KOPT-K1 (cell line): ENCODE results near the gene VWDE.
"Not testable (repeated sequence)": the region's sequence is repeated elsewhere in the genome, so short reads cannot be mapped to it uniquely, and the experiment has no call there.

ENCODE experiments used
- H3K27ac ChIP-seq: fragments of 200-600 bp; sonication (generic); 2 replicates; pipeline ENCODE4 v1.5.1; 2016; ENCODE audit warnings: antibody characterized with exemption, mild to moderate bottlenecking, low read depth, low read length; ENCODE audit not compliant: poor library complexity, severe bottlenecking
- H3K36me3 ChIP-seq: fragments of 200-600 bp; sonication (generic); 2 replicates; pipeline ENCODE4 v1.5.1; 2017; ENCODE audit warnings: antibody characterized with exemption, mild to moderate bottlenecking, low read length, moderate library complexity; ENCODE audit not compliant: insufficient read depth
- H3K9me3 ChIP-seq: fragments of 200-600 bp; sonication (generic); 2 replicates; pipeline ENCODE4 v1.5.1; 2017; ENCODE audit warnings: antibody characterized with exemption, low read length, mild to moderate bottlenecking; ENCODE audit not compliant: insufficient read depth, poor library complexity, severe bottlenecking

The VWDE gene

DNA sequence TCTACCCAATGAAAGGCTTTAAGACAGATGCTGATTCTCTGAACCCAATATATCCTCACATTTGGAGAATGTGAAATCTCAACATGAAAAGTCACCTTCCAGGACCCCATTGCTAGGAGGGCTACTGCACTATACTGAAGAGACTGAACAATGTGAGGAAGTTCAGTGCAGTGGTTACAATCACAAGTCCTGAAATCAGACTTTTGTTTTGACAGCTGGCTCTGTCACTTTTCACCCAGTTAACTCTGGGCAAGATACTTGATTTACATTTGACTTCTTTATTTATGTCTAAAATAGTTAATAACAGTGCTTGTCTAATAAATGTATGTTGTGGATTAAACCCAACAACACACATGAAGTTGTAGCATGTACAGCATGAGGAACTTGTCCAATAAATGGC lies 14.8 kb upstream of the VWDE start:
- Histone ChIP-seq H3K36me3 (no peaks in the 10 kb centered on the region), H3K27ac (no peak overlapping the region), H3K9me3 (no peaks in the 10 kb centered on the region)

DNA sequence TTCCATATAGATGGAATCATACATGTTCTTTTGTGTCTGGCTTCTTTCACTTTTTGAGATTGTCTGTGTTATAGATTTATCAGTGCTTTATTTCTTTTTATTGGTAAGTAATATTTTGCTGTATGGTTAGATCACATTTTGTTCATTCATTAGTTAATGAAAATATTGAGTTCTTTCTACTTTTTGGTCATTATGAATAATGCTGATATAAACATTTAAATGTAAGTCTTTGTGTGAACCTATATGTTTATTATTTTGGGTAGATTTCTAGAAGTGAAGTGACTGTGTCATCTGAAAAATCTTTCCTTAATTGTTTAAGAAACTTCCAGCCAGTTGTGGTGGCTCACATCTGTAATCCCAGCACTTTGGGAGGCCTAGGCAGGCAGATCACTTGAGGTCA lies 11.4 kb upstream of the VWDE start:
- no peaks in the 10 kb centered on the region for H3K36me3 ChIP-seq
- no peak overlapping the region for H3K27ac ChIP-seq
- no peaks in the 10 kb centered on the region for H3K9me3 ChIP-seq

DNA sequence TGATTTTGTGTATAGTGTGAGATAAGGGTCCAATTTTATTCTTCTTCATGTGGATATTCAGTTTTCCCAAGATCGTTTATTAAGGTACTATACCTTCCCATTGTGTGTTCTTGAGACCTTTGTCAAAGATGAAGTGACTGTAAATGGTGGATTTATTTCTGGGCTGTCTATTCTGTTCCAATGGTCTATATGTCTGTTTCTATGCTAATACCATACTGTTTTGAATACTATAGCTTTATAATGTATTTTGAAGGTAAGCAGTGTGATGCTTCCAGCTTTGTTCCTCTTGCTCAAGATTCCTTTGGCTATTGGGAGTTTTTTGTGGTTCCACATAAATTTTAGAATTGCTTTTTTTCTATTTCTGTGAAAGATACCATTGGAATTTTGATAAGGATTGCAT lies 8.7 kb upstream of the VWDE start:
- H3K27ac ChIP-seq = no peak overlapping the region
- no peaks in the 10 kb centered on the region for H3K9me3 ChIP-seq
- H3K36me3 ChIP-seq = no peaks in the 10 kb centered on the region

DNA sequence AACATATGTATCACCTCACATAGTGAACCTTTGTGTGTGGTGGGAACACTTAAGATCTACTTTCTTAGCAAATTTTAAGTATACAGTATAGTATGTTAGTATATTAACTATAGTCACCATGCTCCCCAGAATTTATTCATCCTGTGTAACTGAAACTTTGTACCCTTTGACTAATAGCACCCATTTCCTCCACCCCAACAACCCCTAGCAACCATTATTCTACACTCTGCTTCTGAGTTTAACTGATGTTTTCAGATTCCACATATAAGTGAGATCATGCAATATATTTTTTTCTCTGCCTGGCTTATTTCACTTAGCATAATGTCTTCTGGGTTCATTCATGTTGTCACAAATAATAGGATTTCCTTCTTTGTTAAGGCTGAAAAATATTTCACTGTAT lies 6.9 kb upstream of the VWDE start:
- H3K27ac ChIP-seq = no peak overlapping the region
- no peaks in the 10 kb centered on the region for H3K36me3 ChIP-seq
- no peaks in the 10 kb centered on the region for H3K9me3 ChIP-seq

DNA sequence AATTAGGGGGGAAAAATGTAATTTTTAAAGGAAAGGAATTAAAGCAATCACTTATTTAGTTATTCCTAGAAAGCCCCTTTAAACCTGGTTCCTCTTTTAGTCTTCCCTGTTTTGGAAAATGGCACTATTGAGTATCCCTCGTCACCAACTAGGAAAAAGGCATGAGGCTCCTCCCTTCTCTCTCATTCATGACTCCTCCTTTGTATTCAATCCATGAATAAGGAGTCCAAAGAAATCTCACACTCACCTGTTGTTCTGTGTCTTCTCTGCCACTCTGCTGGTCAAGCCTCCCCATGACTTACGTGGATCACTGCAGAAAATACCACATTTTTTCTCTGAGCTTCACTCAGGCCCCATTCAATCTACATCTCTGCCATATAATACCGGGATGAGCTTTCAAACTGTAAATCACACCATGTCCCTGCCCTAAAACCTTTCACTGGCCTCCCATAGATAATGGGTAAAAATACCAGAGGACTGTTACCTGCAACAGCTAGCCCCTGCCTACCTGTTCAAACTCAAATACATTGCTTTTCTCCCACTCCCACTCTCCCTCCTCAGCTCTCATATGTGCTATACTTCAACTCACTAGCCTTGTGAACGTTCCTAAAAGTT lies 5.5 kb upstream of the VWDE start:
- Histone ChIP-seq H3K27ac (no peak overlapping the region), H3K36me3 (no peaks in the 10 kb centered on the region), H3K9me3 (no peaks in the 10 kb centered on the region)

DNA sequence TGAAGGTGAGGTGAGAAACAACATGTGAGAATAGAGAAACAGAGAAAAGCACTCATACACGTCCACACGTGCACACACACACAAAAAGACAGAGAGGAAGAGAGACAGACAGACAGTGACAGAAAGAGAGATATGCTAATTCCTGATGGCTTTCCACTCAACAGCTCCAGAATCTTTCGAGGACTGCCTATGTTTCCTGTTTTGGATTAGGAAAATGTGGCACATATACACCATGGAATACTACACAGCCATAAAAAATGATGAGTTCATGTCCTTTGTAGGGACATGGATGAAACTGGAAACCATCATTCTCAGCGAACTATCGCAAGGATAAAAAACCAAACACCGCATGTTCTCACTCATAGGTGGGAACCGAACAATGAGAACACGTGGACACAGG lies 4.0 kb upstream of the VWDE start:
- H3K27ac ChIP-seq, H3K36me3 ChIP-seq, H3K9me3 ChIP-seq: not testable (repeated sequence)

DNA sequence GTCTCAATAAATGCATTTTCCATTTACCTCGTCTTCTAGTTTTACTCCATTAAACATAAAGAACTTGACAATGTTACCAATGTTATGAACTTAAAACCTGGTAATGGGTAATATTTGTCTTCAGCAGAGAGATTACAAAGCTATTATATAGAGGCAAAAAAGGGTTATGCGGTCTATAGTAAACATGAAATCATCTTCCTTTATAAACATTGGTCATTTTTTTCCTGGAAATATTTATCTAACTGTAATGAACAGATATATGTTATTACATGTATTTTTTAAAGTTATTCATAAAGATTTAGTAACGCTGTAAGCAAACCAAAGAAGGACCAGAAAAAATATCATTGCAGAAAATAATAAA lies 1.3 kb downstream of the VWDE start:
- Histone ChIP-seq H3K9me3 (no peaks in the 10 kb centered on the region), H3K36me3 (no peaks in the 10 kb centered on the region), H3K27ac (no peak overlapping the region)

DNA sequence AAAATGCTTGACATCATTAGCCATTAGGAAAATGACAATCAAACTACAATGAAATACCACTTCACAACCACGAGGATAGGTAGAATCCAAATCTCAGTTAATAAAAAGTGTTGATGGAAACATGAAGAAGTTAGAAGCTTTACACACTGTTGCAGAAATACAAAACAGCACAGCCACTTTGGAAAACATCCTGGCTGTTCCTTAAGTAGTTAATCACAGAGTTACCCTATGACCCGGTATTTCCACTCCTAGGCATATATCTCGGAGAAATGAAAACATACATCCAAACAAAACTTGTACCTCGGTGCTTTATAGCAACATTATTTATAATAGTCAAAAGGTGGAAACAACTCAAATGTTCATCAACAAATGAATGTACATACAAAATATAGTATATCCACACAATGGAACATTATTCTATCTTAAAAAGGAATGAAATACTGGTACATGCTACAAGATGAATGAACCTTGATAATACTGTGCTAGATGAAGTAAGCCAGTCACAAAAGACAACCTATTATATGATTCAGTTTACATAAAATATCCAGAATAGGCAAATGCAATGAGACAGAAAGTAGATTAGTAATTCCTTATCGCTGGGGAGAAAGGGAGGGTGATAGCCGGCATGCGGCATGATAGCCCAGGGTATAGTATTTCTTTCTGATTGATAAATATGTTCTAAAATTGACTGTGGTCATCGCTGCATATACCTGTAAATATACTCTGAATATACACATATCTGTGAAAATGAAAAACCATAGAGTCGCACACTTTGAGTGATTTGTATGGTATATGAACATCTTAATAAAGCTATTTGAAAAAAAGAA lies 1.9 kb downstream of the VWDE start:
- Histone ChIP-seq H3K36me3 (no peaks in the 10 kb centered on the region), H3K27ac (no peak overlapping the region), H3K9me3 (no peaks in the 10 kb centered on the region)

DNA sequence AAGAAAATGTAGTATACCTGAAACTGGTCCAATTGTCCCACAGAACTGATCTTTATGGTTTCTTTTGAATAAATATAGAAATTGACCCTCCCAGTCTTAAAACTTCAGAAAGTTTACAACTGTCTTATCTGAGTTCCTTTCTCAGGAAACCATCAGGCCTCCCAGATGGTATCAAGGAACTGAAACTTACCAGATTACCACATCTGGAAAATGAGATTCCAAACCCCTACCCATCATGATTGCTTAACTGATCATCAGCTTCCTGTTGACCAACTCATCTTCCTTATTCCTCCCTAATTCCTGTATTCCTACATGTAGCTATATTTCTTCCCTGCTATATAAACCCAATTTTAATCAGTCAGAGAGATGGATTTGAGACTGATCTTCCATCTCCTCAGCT lies 5.5 kb downstream of the VWDE start:
- H3K9me3 ChIP-seq = no peaks in the 10 kb centered on the region
- no peaks in the 10 kb centered on the region for H3K36me3 ChIP-seq
- no peak overlapping the region for H3K27ac ChIP-seq

DNA sequence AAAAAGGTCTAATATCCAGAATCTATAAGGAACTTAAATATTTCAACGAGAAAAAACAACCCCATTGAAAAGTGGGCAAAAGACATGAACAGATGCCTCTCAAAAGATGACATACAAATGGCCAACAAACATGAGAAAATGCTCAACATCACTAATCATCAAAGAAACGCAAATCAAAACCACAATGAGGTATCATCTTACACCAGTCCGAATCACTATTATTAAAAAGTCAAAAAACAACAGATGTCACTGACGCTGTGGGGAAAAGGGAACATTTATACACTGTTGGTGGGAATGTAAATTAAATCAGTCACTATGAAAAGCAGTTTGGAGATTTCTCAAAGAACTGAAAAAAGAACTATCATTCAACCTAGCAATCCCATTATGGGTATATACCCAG lies 6.0 kb downstream of the VWDE start:
- Histone ChIP-seq H3K27ac (no peak overlapping the region), H3K36me3 (no peaks in the 10 kb centered on the region), H3K9me3 (no peaks in the 10 kb centered on the region)

DNA sequence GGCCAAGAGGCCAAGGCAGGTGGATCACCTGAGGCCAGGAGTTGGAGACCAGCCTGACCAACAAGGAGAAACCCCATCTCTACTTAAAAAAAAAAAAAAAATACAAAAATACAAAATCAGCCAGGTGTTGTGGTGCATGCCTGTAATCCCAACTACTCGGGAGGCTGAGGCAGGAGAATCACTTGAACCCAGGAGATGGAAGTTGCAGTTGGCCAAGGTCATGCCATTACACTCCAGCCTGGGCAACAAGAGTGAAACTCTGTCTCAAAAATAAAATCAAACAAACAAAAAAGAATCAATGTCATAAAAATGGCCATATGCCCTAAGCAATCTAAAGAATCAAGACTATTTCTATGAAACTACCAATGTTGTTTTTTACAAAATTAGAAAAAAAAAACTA lies 7.0 kb downstream of the VWDE start:
- not testable (repeated sequence) for H3K36me3 ChIP-seq, H3K27ac ChIP-seq, H3K9me3 ChIP-seq

DNA sequence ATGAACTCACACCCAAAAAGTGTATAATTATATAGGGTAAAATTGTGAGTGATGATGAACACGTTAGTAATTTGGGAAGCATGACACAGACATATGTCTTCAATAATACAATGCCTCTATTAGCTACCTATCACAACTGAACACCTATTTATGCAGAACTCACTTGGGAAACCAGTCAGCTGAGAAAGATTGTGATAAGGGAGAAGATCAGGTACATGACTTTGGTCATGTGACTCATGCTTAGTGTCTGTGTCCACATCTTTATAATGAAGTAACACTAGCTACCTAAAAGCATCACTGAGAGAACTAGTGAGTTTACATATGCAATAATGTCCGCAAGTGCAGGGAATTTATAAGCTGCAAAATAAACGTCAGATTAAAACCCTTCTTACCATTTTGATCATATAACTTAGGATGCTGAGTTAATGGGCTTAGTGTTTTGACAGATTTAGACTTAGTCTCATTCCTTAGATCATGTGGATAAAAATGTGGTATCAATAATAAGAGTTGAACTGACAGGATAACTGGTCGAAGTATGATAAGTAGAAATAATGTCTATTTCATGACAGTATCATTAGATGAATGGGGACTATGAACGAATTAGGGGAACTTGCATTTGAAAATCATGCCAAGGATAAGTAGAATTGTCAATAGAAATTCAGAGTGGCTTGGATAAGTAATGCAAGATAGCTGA lies 11.6 kb downstream of the VWDE start:
- H3K36me3 ChIP-seq = no peaks in the 10 kb centered on the region

DNA sequence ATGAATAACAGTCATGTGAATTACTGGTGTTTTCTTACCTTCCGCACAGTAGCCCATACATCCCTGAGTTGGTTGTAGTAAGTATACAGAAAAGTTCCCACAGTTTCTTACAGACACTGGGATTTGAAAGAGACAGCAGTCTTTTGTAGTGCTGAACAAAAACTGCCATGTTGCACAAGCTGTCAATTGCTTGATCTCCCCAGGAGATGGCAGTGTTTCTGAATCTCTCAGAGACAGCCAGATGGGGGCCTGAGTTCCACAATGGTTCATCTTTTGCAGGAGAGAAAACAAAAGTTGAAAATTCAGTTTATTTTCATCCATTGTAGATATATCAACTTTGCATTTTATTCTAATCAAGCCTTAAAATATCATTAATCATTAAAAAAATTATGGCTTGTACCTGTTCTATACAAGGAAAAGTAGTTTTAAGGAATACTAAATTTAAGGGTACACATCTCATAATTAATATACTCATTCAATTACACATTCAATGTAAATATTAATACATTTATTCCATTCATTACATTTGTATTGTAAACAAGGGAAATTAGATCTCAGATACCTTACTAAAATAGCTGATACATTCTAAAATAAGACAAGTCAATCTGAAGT lies 14.5 kb downstream of the VWDE start:
- Histone ChIP-seq H3K27ac (no peak overlapping the region), H3K9me3 (no peaks in the 10 kb centered on the region), H3K36me3 (no peaks in the 10 kb centered on the region)

More for the DNA sequence above, 11.6 kb downstream of the VWDE start:
- Histone ChIP-seq H3K9me3 (no peaks in the 10 kb centered on the region), H3K27ac (no peak overlapping the region)

DNA sequence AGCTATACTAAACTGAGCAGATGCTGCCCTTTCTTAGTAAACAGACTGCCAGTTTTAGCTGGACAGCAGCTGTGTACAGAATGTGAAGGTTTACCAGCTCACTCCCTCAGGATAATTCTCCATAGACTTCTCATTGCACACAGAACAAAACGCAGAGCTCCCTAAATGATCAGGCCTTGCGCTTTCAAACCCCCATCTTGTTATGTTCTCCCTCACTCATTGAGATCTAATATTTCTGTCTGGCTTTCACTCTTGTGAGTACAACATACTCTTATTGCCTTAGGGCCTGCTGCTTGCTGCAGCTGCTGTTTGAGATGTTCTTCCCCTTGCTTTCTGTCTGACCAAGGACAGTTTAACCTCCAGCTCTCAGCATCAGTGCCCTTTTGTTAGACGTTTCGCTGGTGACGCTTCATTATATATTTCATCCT lies 17.3 kb downstream of the VWDE start:
- H3K27ac ChIP-seq = no peak overlapping the region
- H3K36me3 ChIP-seq = no peaks in the 10 kb centered on the region
- H3K9me3 ChIP-seq = no peaks in the 10 kb centered on the region

DNA sequence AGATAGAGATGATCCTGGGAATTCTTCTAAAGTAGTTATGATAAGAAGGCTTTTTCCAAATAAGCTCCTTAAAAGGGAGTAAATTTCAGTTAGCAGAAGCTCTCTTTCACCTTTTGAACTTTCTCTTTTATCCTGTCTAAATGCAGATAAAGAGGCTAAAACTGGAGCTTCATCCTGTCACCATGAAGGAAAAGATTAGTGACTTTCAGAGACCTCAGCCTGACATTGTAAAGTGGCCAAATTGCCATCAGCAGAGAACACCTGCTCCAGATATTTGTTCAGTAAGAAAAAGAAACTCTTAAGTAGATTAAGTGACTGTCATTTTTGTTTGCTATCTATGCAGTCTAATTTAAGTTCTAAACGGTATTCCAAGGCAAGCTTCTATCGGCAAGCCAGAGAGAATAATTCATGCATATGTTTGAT lies 18.3 kb downstream of the VWDE start:
- Histone ChIP-seq H3K36me3 (no peaks in the 10 kb centered on the region), H3K27ac (no peak overlapping the region), H3K9me3 (no peaks in the 10 kb centered on the region)
